AG04449 (cell line): Measurements from ENCODE around the gene TOM1.
A peak's percentile ranks its signal among the peaks of the same experiment; 100 is the strongest.

Source experiments
- CTCF ChIA-PET: fragments of 350-600 bp; formaldehyde crosslinking; extraction: SDS; loops from one replicate; lab custom pipeline; 2021; ENCODE audit warnings: antibody characterized with exemption; lab: Yijun Ruan, JAX
- POLR2A ChIA-PET: fragments of 400-600, 350-600 bp; formaldehyde crosslinking; extraction: SDS; loops from one replicate; lab custom pipeline; 2020; ENCODE audit warnings: antibody characterized with exemption, inconsistent platforms; lab: Yijun Ruan, JAX
- DNase-seq: peaks from one replicate; pipeline ENCODE4 v3.0.0-alpha.2; 2010; ENCODE audit warnings: low read depth, low spot score
- H3K4me3 ChIP-seq: 2 replicates; pipeline ENCODE4 v1.5.1; 2011; ENCODE audit warnings: low read depth, mild to moderate bottlenecking, control low read depth, low read length
- TF ChIP-seq, protein P1 (sequence below): IDR thresholded peaks from one replicate; pipeline ENCODE4 v1.5.1; 2011; ENCODE audit warnings: mild to moderate bottlenecking, moderate library complexity, low read length, control low read depth, inconsistent platforms; ENCODE audit not compliant: insufficient read depth; ENCODE audit errors: missing control alignments

Gene TOM1

DNA sequence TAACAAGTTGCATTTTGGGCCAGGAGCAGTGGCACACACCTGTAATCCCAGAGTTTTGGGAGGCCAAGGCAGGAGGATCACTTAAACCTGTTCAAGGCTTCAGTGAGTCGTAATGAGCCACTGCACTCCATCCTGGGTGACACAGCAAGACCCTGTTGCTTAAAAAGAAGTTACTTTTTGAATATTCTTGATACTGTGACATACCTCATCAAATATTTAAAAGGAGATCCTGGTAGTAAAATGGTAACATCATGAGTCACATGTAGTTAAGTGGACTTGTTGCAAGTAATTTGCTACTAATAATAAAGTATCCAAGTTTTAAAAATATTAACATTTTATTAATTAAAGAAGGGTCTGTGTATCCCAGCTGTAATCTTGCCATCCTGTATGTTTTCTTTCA is 24.1 kb upstream of the TOM1 start:
- no peak overlapping the region for H3K4me3 ChIP-seq
- ChIA-PET CTCF (no interaction called here), POLR2A (no interaction called here)
- TF ChIP-seq, protein P1, sequence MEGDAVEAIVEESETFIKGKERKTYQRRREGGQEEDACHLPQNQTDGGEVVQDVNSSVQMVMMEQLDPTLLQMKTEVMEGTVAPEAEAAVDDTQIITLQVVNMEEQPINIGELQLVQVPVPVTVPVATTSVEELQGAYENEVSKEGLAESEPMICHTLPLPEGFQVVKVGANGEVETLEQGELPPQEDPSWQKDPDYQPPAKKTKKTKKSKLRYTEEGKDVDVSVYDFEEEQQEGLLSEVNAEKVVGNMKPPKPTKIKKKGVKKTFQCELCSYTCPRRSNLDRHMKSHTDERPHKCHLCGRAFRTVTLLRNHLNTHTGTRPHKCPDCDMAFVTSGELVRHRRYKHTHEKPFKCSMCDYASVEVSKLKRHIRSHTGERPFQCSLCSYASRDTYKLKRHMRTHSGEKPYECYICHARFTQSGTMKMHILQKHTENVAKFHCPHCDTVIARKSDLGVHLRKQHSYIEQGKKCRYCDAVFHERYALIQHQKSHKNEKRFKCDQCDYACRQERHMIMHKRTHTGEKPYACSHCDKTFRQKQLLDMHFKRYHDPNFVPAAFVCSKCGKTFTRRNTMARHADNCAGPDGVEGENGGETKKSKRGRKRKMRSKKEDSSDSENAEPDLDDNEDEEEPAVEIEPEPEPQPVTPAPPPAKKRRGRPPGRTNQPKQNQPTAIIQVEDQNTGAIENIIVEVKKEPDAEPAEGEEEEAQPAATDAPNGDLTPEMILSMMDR: no peak
- DNase-seq: peak; percentile 26

DNA sequence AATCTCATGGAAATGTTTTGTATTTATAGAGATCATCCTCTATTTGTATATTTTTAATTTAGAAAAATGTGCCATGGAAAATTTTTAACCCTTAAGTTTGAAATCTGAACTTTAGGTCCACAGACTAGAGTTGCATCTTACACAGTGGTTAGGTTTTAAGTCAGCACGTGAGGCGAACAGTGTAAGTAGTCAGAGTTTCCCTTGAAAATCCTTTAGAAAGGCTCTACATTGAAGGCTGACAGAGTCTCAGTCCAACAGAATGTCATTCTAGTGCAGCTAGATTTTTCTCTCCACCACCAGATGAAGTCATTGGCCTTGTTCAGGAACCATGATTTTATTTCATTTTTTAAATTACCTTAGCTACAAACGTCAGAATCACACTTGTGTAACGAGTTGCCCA is 23.7 kb upstream of the TOM1 start:
- ChIA-PET CTCF (no interaction called here), POLR2A (no interaction called here)
- no peak overlapping the region for H3K4me3 ChIP-seq
- TF ChIP-seq, protein P1: no peak
- no peak for DNase-seq

DNA sequence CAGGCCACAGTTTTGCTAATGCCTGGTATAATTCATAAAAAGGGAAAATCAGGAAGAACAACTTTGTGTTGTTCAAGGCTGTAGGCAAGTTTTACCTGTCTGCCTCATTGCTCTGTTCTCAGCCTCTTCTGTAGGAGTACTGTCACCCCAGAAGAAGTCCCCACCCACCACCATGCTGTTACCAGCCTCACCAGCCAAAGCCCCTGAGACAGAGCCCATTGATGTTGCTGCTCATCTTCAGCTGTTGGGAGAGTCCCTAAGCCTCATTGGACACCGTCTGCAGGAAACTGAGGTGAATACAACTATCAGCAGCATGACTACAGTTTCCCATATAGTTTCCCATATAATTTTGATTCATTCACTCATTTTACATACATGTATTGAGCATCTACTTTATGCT is 11.6 kb upstream of the TOM1 start:
- H3K4me3 ChIP-seq: no peak overlapping the region
- ChIA-PET CTCF (no interaction called here), POLR2A (no interaction called here)
- no peak for DNase-seq
- TF ChIP-seq, protein P1: no peak

DNA sequence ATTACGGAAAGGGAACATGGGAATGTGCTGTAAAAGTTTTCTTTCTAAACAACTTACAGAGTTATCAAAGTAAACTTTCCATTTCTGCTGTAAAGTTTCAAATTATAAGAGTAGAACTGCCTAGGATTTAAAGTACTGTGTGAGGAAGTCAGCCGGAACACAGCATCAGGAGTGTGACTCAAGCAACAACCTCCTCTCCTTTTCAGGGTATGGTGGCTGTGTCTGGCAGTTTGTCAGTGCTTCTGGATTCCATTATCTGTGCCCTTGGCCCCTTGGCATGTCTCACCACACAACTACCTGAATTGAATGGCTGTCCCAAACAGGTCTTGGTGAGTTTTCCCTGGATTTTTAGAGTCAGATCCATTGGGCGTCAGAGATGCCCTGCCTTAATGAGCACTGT is 6.9 kb upstream of the TOM1 start:
- no peak for DNase-seq
- ChIA-PET POLR2A (no interaction called here), CTCF (interaction anchor here (1.3 kb wide), 1 partner anchor 10 kb away, joined by 4 read pairs; no protein-coding TSS in a partner anchor)
- H3K4me3 ChIP-seq: no peak overlapping the region
- TF ChIP-seq, protein P1: no peak

DNA sequence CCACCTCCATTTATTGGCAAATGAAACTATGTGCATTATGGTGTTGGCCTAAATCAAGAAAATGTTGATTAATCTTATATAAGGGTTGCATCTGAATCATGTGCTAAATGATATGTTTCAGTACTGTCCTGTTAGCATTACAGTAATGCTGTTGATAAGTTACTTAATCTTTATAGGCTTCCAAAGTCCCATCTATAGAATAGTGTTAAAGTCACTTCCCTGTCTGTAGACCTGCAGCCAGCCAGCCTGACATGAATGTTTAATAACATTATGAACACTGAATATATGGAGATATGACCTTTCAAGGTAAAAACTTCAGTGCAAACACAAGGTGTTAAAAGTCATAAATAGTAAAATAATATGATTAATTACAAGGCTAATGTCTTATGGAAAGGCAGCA is 3.6 kb upstream of the TOM1 start:
- ChIA-PET POLR2A (no interaction called here), CTCF (no interaction called here)
- no peak for DNase-seq
- TF ChIP-seq, protein P1: no peak
- no peak overlapping the region for H3K4me3 ChIP-seq

DNA sequence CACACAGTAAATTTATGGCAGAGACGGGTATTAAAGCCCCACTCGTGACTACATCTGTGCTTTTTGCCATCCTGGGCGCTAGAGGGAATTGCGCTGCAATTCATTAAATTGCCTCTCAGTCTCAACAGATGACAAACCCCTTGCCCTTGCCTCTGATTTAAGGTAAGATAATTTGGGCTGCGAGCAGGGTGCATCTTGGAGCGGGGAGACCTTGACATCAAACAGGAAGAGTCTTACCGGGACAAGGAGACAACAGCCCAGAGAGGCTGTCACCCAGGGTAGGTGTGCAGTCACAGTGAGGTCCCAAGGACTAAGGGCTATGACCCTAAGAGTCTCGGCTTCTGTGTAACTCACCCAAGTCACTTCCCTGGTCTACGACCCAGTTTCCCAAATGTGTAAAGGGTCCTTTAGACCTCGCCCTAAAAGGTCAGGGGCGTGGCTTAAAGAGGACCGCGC is 449 bp upstream of the TOM1 start:
- TF ChIP-seq, protein P1: no peak
- ChIA-PET POLR2A (interaction anchor here (0.6 to 1.4 kb wide), 4 partner anchors 10 to 31 kb away, joined by 3 to 7 read pairs (median 4); no protein-coding TSS in a partner anchor), CTCF (interaction anchor here (0.9 kb wide), 1 partner anchor 13 kb away, joined by 5 read pairs; no protein-coding TSS in a partner anchor)
- DNase-seq: no peak
- peak overlapping the region; percentile 88 for H3K4me3 ChIP-seq
